GM10847 (cell line): ENCODE data around the gene SMARCE1.

Source experiments
- POLR2A ChIP-seq: IDR thresholded peaks from 2 replicates; pipeline ENCODE4 v1.6.1; 2011; ENCODE audit not compliant: insufficient read length; ENCODE audit errors: extremely low read depth

Gene SMARCE1

GRCh38 chr17:40618754-40619625 is 28.6 kb downstream of the SMARCE1 start:
- TF ChIP-seq POLR2A = no peak

- no peak for TF ChIP-seq POLR2A
Observed at GRCh38 chr17:40617678-40618240, 29.9 kb downstream of the SMARCE1 start.

GRCh38 chr17:40616592-40616991 is 31.0 kb downstream of the SMARCE1 start:
- TF ChIP-seq POLR2A = no peak

- no peak for TF ChIP-seq POLR2A
Observed at GRCh38 chr17:40615841-40616476, 31.7 kb downstream of the SMARCE1 start.

GRCh38 chr17:40615068-40615840 is 32.4 kb downstream of the SMARCE1 start:
- TF ChIP-seq POLR2A = no peak

GRCh38 chr17:40614431-40615067 is 33.1 kb downstream of the SMARCE1 start:
- TF ChIP-seq POLR2A = no peak

GRCh38 chr17:40613467-40614154 is 34.0 kb downstream of the SMARCE1 start:
- TF ChIP-seq POLR2A = no peak

GRCh38 chr17:40612599-40613244 is 34.9 kb downstream of the SMARCE1 start:
- TF ChIP-seq POLR2A = no peak

GRCh38 chr17:40611840-40612474 is 35.7 kb downstream of the SMARCE1 start:
- no peak for TF ChIP-seq POLR2A

- no peak for TF ChIP-seq POLR2A
Observed at GRCh38 chr17:40610359-40610758, 37.3 kb downstream of the SMARCE1 start.

- no peak for TF ChIP-seq POLR2A
Observed at GRCh38 chr17:40608061-40608581, 39.5 kb downstream of the SMARCE1 start.

GRCh38 chr17:40607641-40608040 is 40.0 kb downstream of the SMARCE1 start:
- TF ChIP-seq POLR2A = no peak
